PC-3 (cell line): ENCODE data around the gene GIMAP1. TPM values are rescaled to one million over a fixed set of nuclear protein-coding genes. Genes with fewer than 3 reads are reported as not detected.

Source experiments
- ATAC-seq: fragments of 200-7000 bp; cut with Tn5 transposase; 2 replicates; pipeline ENCODE4 v1.9.1; 2020; ENCODE audit warnings: mild to moderate bottlenecking, moderate library complexity
- BruUV-seq: library from RNA; stranded (reverse); fragments of 400-500 nt; replicated peaks from 2 replicates; lab custom pipeline; 2021; lab: Mats Ljungman, UMichigan
- CTCF ChIA-PET: fragments of 300-600 bp; sonication (Branson Sonifier 250); formaldehyde crosslinking; loops from one replicate; lab custom pipeline; 2022; ENCODE audit warnings: antibody characterized with exemption; lab: Charles Lee
- POLR2A ChIA-PET: fragments of 300-600 bp; sonication (Branson Sonifier 250); formaldehyde crosslinking; loops from one replicate; lab custom pipeline; 2022; ENCODE audit warnings: antibody characterized with exemption; ENCODE audit not compliant: unreplicated experiment; lab: Charles Lee
- DNase-seq: peaks from one replicate; pipeline ENCODE4 v3.0.0-alpha.2; 2015
- H2AFZ ChIP-seq: fragments of 300-600 bp; sonication (generic); 2 replicates; pipeline ENCODE4 v1.6.0; 2016; ENCODE audit warnings: antibody characterized with exemption, low read length
- H3F3A ChIP-seq: fragments of 300-600 bp; sonication (generic); one replicate; pipeline ENCODE4 v1.6.0; 2017; ENCODE audit warnings: antibody characterized with exemption, low read length, control low read depth, mild to moderate bottlenecking; ENCODE audit not compliant: unreplicated experiment
- H3K27ac ChIP-seq: fragments of 300-600 bp; sonication (generic); 2 replicates; pipeline ENCODE4 v1.5.1; 2016; ENCODE audit warnings: mild to moderate bottlenecking, low read length
- H3K27me3 ChIP-seq: fragments of 300-600 bp; sonication (generic); 2 replicates; pipeline ENCODE4 v1.6.1; 2016; ENCODE audit warnings: low read length, mixed read lengths
- H3K36me3 ChIP-seq: fragments of 300-600 bp; sonication (generic); 2 replicates; pipeline ENCODE4 v1.6.1; 2016; ENCODE audit warnings: low read depth, mixed run types, low read length, mixed read lengths
- H3K4me1 ChIP-seq: fragments of 300-600 bp; sonication (generic); 2 replicates; pipeline ENCODE4 v1.5.1; 2016; ENCODE audit warnings: low read length; ENCODE audit not compliant: insufficient read depth
- H3K4me2 ChIP-seq: fragments of 300-600 bp; sonication (generic); 2 replicates; pipeline ENCODE4 v1.6.0; 2016; ENCODE audit warnings: low read length
- H3K4me3 ChIP-seq: fragments of 300-600 bp; sonication (generic); 2 replicates; pipeline ENCODE4 v1.5.1; 2016; ENCODE audit warnings: mild to moderate bottlenecking, low read length, mixed read lengths
- H3K79me2 ChIP-seq: fragments of 300-600 bp; sonication (generic); 2 replicates; pipeline ENCODE4 v1.6.1; 2017; ENCODE audit warnings: low read length, mixed read lengths
- H3K9ac ChIP-seq: fragments of 300-600 bp; sonication (generic); 2 replicates; pipeline ENCODE4 v1.6.0; 2016; ENCODE audit warnings: mild to moderate bottlenecking, low read length
- H3K9me2 ChIP-seq: fragments of 300-600 bp; sonication (generic); replicated peaks from 2 replicates; pipeline ENCODE4 v1.6.1; 2016; ENCODE audit warnings: mixed run types, low read length, mixed read lengths
- H3K9me3 ChIP-seq: fragments of 300-600 bp; sonication (generic); 2 replicates; pipeline ENCODE4 v1.6.1; 2016; ENCODE audit warnings: low read length, mixed read lengths
- H4K20me1 ChIP-seq: fragments of 300-600 bp; sonication (generic); 2 replicates; pipeline ENCODE4 v1.6.1; 2016; ENCODE audit warnings: low read length, mixed read lengths
- CTCF ChIP-seq: fragments of 300-600 bp; sonication (generic); conservative IDR thresholded peaks from 2 replicates; pipeline ENCODE4 v1.5.1; 2017; ENCODE audit warnings: antibody characterized with exemption, low read depth, mild to moderate bottlenecking, low read length
- EZH2 ChIP-seq: fragments of 300-600 bp; sonication (generic); IDR thresholded peaks from one replicate; pipeline ENCODE4 v1.6.1; 2017; ENCODE audit warnings: antibody characterized with exemption, mild to moderate bottlenecking, low read length; ENCODE audit not compliant: unreplicated experiment
- EZH2phosphoT487 ChIP-seq: fragments of 300-600 bp; sonication (generic); IDR thresholded peaks from 2 replicates; pipeline ENCODE4 v1.6.1; 2018; ENCODE audit warnings: mild to moderate bottlenecking, antibody characterized with exemption, low read length, borderline replicate concordance
- intact Hi-C: fragments of 100-400 bp; cut with micrococcal nuclease; formaldehyde crosslinking; loops from 2 replicates; pipeline ENCODE4 v1.9.0; 2023
- total RNA-seq: library from RNA; depleted of rRNA; stranded (reverse); fragments of >200 nt; gene quantifications from 2 replicates; pipeline ENCODE4 v1.2.3, GENCODE V29; 2014

Gene GIMAP1
- total RNA-seq, 1 experiment from 2014 or later, result not detected

- Histone ChIP-seq H3F3A (no peaks in the 10 kb centered on the region), H3K4me1 (no peaks in the 10 kb centered on the region), H3K4me2 (no peak overlapping the region), H3K9me2 (no peaks in the 10 kb centered on the region), H2AFZ (no peak overlapping the region), H3K27ac (no peak overlapping the region), H3K79me2 (no peaks in the 10 kb centered on the region), H3K36me3 (no peaks in the 10 kb centered on the region), H3K27me3 (peaks cover 73% of the 10 kb centered on the region), H3K9me3 (no peaks in the 10 kb centered on the region), H3K9ac (no peak overlapping the region), H4K20me1 (no peaks in the 10 kb centered on the region), H3K4me3 (no peak overlapping the region)
- CTCF ChIA-PET, result no interaction called here
- DNase-seq (no peak), ATAC-seq (no peak)
- BruUV-seq, result no TSS peak
- intact Hi-C loops, result no loop called here
- TF ChIP-seq EZH2phosphoT487, result no peak
- no peak for TF ChIP-seq CTCF
- no peak for TF ChIP-seq EZH2
- POLR2A ChIA-PET, result no interaction called here
Measured at GRCh38 chr7:150717814-150718420, 1.5 kb downstream of the GIMAP1 start.

- no peaks in the 10 kb centered on the region for H3K4me1 ChIP-seq
- ChIA-PET CTCF (no interaction called here), POLR2A (no interaction called here)
- H4K20me1 ChIP-seq, result no peaks in the 10 kb centered on the region
- H3F3A ChIP-seq, result no peaks in the 10 kb centered on the region
- intact Hi-C loops, result no loop called here
- BruUV-seq, result no TSS peak
- H3K9me3 ChIP-seq, result no peaks in the 10 kb centered on the region
- ATAC-seq (no peak), DNase-seq (no peak)
- H3K4me3 ChIP-seq, result no peak overlapping the region
- no peak overlapping the region for H2AFZ ChIP-seq
- H3K36me3 ChIP-seq, result no peaks in the 10 kb centered on the region
- no peaks in the 10 kb centered on the region for H3K79me2 ChIP-seq
- TF ChIP-seq CTCF, result no peak
- no peak overlapping the region for H3K9ac ChIP-seq
- no peaks in the 10 kb centered on the region for H3K9me2 ChIP-seq
- H3K27me3 ChIP-seq, result peaks cover 85% of the 10 kb centered on the region
- H3K27ac ChIP-seq, result no peak overlapping the region
- no peak overlapping the region for H3K4me2 ChIP-seq
Measured at GRCh38 chr7:150719436-150719835, 3.0 kb downstream of the GIMAP1 start.

- Histone ChIP-seq H3F3A (no peaks in the 10 kb centered on the region), H3K4me3 (no peak overlapping the region), H3K27me3 (peaks cover 84% of the 10 kb centered on the region), H3K36me3 (no peaks in the 10 kb centered on the region), H3K9me2 (no peaks in the 10 kb centered on the region), H3K4me2 (no peak overlapping the region), H3K27ac (no peak overlapping the region), H3K4me1 (no peaks in the 10 kb centered on the region), H3K9me3 (no peaks in the 10 kb centered on the region), H4K20me1 (no peaks in the 10 kb centered on the region), H2AFZ (no peak overlapping the region), H3K9ac (no peak overlapping the region), H3K79me2 (no peaks in the 10 kb centered on the region)
- intact Hi-C loops, result no loop called here
- no peak for TF ChIP-seq EZH2
- TF ChIP-seq EZH2phosphoT487, result no peak
- no peak for TF ChIP-seq CTCF
- ATAC-seq (no peak), DNase-seq (no peak)
- CTCF ChIA-PET, result interaction anchor here (0.6 kb wide), 1 partner anchor 271 kb away, joined by 3 read pairs; no protein-coding TSS in a partner anchor
- POLR2A ChIA-PET, result interaction anchor here (0.6 kb wide), 1 partner anchor 284 kb away, joined by 4 read pairs; no protein-coding TSS in a partner anchor
- BruUV-seq, result no TSS peak
Measured at GRCh38 chr7:150719960-150720891, 3.8 kb downstream of the GIMAP1 start.
